ENCODE data around the gene CCDC92. TPM values are rescaled to one million over a fixed set of nuclear protein-coding genes. Genes with fewer than 3 reads are reported as not detected.

The CCDC92 gene
- total and polyA plus RNA-seq, 2 donors from 2014 or later: 39.3 to 41.4 TPM

DNA sequence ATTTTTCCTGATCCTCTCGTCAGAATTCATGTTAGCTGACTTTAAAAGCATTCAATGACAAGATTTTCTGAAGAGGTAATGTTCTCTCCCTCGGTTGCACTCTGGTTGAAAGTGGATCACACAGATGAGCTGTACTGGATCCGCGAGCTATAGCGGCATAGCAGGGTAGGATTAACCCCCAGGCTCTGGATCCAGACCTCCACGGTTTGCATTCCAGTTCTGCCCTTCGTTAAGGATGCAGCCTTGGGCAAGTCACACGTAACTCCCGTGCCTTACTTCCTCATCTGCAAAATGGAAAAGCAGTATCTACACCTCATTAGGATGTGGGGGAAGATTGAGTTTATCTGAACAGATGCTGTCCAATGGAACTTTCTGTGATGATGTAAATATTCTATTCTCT, 13.8 kb downstream of the CCDC92 start:
- Histone ChIP-seq H3K9me3 (ENCODE audit: control insufficient read depth in 2 of 3, insufficient read depth in 1 of 3, low read length in 3 of 3) (no peaks in the 10 kb centered on the region), H3K9ac (ENCODE audit: low read length in 3 of 3) (no peak overlapping the region), H3K36me3 (ENCODE audit: control insufficient read depth in 2 of 3, insufficient read depth in 3 of 3, low read length in 3 of 3) (no peaks in the 10 kb centered on the region), H3K27me3 (ENCODE audit: control insufficient read depth, insufficient read depth, low read length) (no peaks in the 10 kb centered on the region), H3K27ac (ENCODE audit: low read depth in 2 of 2, low read length in 2 of 2) (no peak overlapping the region), H3K4me1 (ENCODE audit: control insufficient read depth in 2 of 3, insufficient read depth in 2 of 3, low read depth in 1 of 3, low read length in 3 of 3) (peaks cover 0 to 2% (median 0%) of the 10 kb centered on the region in 3 donors), H3K4me3 (ENCODE audit: low read length in 3 of 3) (no peak overlapping the region)
- intact Hi-C loops (cut with DNase I): no loop called here
- DNase-seq (peak in 1 of 5 donors; percentile 20), FAIRE-seq (no peak)
- TF ChIP-seq, protein P1, sequence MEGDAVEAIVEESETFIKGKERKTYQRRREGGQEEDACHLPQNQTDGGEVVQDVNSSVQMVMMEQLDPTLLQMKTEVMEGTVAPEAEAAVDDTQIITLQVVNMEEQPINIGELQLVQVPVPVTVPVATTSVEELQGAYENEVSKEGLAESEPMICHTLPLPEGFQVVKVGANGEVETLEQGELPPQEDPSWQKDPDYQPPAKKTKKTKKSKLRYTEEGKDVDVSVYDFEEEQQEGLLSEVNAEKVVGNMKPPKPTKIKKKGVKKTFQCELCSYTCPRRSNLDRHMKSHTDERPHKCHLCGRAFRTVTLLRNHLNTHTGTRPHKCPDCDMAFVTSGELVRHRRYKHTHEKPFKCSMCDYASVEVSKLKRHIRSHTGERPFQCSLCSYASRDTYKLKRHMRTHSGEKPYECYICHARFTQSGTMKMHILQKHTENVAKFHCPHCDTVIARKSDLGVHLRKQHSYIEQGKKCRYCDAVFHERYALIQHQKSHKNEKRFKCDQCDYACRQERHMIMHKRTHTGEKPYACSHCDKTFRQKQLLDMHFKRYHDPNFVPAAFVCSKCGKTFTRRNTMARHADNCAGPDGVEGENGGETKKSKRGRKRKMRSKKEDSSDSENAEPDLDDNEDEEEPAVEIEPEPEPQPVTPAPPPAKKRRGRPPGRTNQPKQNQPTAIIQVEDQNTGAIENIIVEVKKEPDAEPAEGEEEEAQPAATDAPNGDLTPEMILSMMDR (IDR thresholded peaks at IDR 0.05; ENCODE audit: borderline replicate concordance, extremely low read depth, insufficient read depth): no peak

DNA sequence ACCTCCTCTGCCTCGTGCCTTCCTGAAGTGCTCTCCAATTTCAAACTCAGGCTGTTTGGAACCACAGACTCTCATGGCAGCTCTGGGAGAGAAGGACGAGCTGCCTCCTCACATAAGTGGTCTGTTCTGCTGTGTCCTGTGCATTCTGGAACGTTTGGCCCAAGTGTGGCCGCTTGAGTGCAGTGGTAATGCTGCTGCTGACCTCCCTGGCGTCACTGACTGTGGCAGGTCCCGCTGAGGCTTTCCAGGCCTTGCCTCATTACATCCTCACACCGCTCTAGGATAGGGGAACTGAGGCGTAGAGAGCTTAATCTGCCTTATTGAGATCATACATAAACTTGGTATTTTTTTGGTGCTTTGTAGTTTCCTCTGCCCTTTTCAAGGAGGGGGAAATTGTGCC, 14.2 kb downstream of the CCDC92 start:
- peaks cover 0 to 2% (median 0%) of the 10 kb centered on the region in 3 donors for H3K4me1 ChIP-seq (ENCODE audit: control insufficient read depth in 2 of 3, insufficient read depth in 2 of 3, low read depth in 1 of 3, low read length in 3 of 3)
- intact Hi-C loops (cut with DNase I): no loop called here
- no peaks in the 10 kb centered on the region for H3K36me3 ChIP-seq (ENCODE audit: control insufficient read depth in 2 of 3, insufficient read depth in 3 of 3, low read length in 3 of 3)
- H3K27me3 ChIP-seq (ENCODE audit: control insufficient read depth, insufficient read depth, low read length): no peaks in the 10 kb centered on the region
- no peak overlapping the region for H3K9ac ChIP-seq (ENCODE audit: low read length in 3 of 3)
- H3K4me3 ChIP-seq (ENCODE audit: low read length in 3 of 3): no peak overlapping the region
- H3K27ac ChIP-seq (ENCODE audit: low read depth in 2 of 2, low read length in 2 of 2): no peak overlapping the region
- TF ChIP-seq, protein P1 (IDR thresholded peaks at IDR 0.05; ENCODE audit: borderline replicate concordance, extremely low read depth, insufficient read depth): no peak
- DNase-seq: peak in 2 of 5 donors; percentile 20 to 24
- FAIRE-seq: no peak
- H3K9me3 ChIP-seq (ENCODE audit: control insufficient read depth in 2 of 3, insufficient read depth in 1 of 3, low read length in 3 of 3): no peaks in the 10 kb centered on the region

DNA sequence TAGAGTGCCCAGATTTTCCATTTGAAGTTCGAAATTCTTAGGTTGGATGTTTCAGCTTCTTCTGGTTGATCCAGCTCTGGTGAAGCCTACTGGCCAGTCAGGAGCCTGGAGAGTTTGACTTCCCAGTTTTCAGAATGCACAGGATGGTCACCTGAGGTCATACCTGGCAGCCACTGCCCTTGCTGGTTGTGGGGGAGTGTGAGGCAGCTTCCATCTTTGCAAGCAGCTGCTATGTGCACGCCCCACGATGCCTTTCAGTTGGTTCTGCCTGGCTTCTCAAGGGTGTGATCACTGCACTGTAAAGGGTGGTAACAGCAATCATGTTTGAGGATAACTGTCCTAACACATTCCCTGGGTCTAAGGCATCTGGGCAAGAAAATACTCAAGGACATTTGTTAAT, 15.4 kb downstream of the CCDC92 start:
- no peak for FAIRE-seq
- peaks cover 0 to 4% (median 0%) of the 10 kb centered on the region in 3 donors for H3K4me1 ChIP-seq (ENCODE audit: control insufficient read depth in 2 of 3, insufficient read depth in 2 of 3, low read depth in 1 of 3, low read length in 3 of 3)
- H3K4me3 ChIP-seq (ENCODE audit: low read length in 3 of 3): no peak overlapping the region
- no peak overlapping the region for H3K27ac ChIP-seq (ENCODE audit: low read depth in 2 of 2, low read length in 2 of 2)
- H3K9me3 ChIP-seq (ENCODE audit: control insufficient read depth in 2 of 3, insufficient read depth in 1 of 3, low read length in 3 of 3): no peaks in the 10 kb centered on the region
- DNase-seq: peak in 3 of 5 donors; percentile 27 to 62 (median 42)
- H3K36me3 ChIP-seq (ENCODE audit: control insufficient read depth in 2 of 3, insufficient read depth in 3 of 3, low read length in 3 of 3): no peaks in the 10 kb centered on the region
- intact Hi-C loops (cut with DNase I): no loop called here
- H3K9ac ChIP-seq (ENCODE audit: low read length in 3 of 3): no peak overlapping the region
- TF ChIP-seq, protein P1 (IDR thresholded peaks at IDR 0.05; ENCODE audit: borderline replicate concordance, extremely low read depth, insufficient read depth): no peak
- H3K27me3 ChIP-seq (ENCODE audit: control insufficient read depth, insufficient read depth, low read length): no peaks in the 10 kb centered on the region

DNA sequence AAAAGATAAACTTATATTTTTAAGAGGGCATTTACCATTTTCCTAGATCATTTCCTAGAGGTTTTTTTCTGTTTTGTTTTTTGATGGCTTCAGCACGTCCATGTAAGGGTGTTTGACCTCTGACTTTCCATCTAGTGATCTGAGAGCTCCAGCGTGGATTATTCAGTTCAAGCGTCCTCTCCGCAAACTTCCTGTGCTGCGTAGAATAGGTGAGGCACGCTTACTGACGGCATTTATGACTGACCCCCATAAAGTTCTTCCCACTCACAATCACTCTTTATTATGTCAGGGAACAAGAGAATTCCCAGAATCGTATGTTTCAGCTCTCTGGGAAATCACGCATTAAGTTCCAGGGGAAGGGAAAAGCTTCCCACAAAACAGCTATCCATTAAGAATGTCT, 16.4 kb downstream of the CCDC92 start:
- TF ChIP-seq, protein P1 (IDR thresholded peaks at IDR 0.05; ENCODE audit: borderline replicate concordance, extremely low read depth, insufficient read depth): no peak
- Histone ChIP-seq H3K36me3 (ENCODE audit: control insufficient read depth in 2 of 3, insufficient read depth in 3 of 3, low read length in 3 of 3) (no peaks in the 10 kb centered on the region), H3K27me3 (ENCODE audit: control insufficient read depth, insufficient read depth, low read length) (no peaks in the 10 kb centered on the region), H3K4me3 (ENCODE audit: low read length in 3 of 3) (no peak overlapping the region), H3K4me1 (ENCODE audit: control insufficient read depth in 2 of 3, insufficient read depth in 2 of 3, low read depth in 1 of 3, low read length in 3 of 3) (peaks cover 0 to 5% (median 5%) of the 10 kb centered on the region in 3 donors), H3K27ac (ENCODE audit: low read depth in 2 of 2, low read length in 2 of 2) (no peak overlapping the region), H3K9ac (ENCODE audit: low read length in 3 of 3) (no peak overlapping the region), H3K9me3 (ENCODE audit: control insufficient read depth in 2 of 3, insufficient read depth in 1 of 3, low read length in 3 of 3) (no peaks in the 10 kb centered on the region)
- intact Hi-C loops (cut with DNase I): no loop called here
- FAIRE-seq: no peak
- peak in 1 of 5 donors; percentile 30 for DNase-seq

Measured in kidney (tissue), 14 donors.